GM18858 (cell line): ENCODE data around the gene NFIC.

ENCODE experiments used
- ATAC-seq: cut with Tn5 transposase; IDR thresholded peaks from one replicate; pipeline ENCODE4 v1.9.1; 2021; ENCODE audit not compliant: unreplicated experiment

Gene NFIC

GRCh38 chr19:3358689-3359014 is 7.7 kb upstream of the NFIC start:
- ATAC-seq, result no peak

- no peak for ATAC-seq
Measured at GRCh38 chr19:3359015-3359918, 7.1 kb upstream of the NFIC start.

GRCh38 chr19:3359919-3360420 is 6.4 kb upstream of the NFIC start:
- no peak for ATAC-seq

GRCh38 chr19:3360421-3361383 is 5.7 kb upstream of the NFIC start:
- ATAC-seq, result no peak

- ATAC-seq, result no peak
Measured at GRCh38 chr19:3361384-3362216, 4.8 kb upstream of the NFIC start.

GRCh38 chr19:3362217-3362906 is 4.0 kb upstream of the NFIC start:
- no peak for ATAC-seq

- no peak for ATAC-seq
Measured at GRCh38 chr19:3363841-3364500, 2.4 kb upstream of the NFIC start.

- no peak for ATAC-seq
Measured at GRCh38 chr19:3364501-3364858, 1.9 kb upstream of the NFIC start.

- no peak for ATAC-seq
Measured at GRCh38 chr19:3365093-3365835, 1.1 kb upstream of the NFIC start.

GRCh38 chr19:3366753-3367627 is 607 bp downstream of the NFIC start:
- ATAC-seq, result no peak

GRCh38 chr19:3367628-3368440 is 1.5 kb downstream of the NFIC start:
- ATAC-seq, result no peak

GRCh38 chr19:3368441-3368795 is 2.0 kb downstream of the NFIC start:
- ATAC-seq, result no peak

- ATAC-seq, result no peak
Measured at GRCh38 chr19:3368848-3369336, 2.5 kb downstream of the NFIC start.

- no peak for ATAC-seq
Measured at GRCh38 chr19:3369337-3370213, 3.2 kb downstream of the NFIC start.

- no peak for ATAC-seq
Measured at GRCh38 chr19:3370214-3370720, 3.9 kb downstream of the NFIC start.
